ENCODE data around the gene PHACTR1.

PHACTR1 gene

DNA sequence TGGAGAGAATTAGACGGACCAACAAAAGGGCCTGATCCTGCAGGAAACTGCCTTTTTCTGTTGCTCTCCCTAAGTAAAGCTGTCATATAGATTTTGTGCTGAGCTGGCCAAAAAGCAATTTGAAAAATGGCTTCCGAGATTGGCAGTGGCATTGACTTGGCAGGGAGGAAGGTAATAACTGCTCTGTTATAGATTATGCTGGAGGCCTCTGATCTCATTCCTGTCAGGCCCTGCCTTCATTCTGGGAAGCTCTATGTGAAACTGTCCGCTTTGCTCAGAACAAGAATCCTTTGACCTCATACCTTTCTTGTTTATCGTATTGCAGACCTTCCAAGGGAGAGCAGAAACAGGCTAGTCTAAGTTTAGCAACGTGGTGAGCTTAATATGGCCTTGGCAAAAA lies 234.4 kb downstream of the PHACTR1 start:
- no peak overlapping the region for H2BK120ac ChIP-seq (ENCODE audit: low read depth, low read length)

DNA sequence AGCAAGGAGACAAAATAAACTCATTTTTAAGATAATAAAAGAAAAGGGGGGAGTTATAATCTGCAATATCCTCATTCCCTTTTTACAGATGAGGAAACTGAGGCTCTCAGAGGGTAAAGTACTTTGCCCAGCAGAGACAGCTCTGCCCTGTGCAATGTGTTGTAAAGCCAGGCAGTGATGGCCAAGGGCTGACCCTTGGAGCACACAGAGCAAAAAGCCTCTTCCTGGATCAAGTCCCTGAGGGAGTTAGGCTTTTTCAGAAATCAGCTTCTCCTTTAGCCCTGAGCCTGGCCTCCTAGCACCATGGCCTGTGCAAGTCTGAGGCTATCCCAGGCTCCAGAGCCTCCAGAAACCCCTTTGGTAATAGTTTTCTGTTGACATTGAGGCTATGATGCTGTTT lies 234.8 kb downstream of the PHACTR1 start:
- H3K27me3 ChIP-seq (ENCODE audit: control insufficient read depth in 1 of 2, insufficient read depth in 1 of 2, low read length in 2 of 2) = no peaks in the 10 kb centered on the region
- H3K14ac ChIP-seq (ENCODE audit: low read length in 2 of 2) = no peak overlapping the region
- H2BK120ac ChIP-seq (ENCODE audit: low read depth, low read length) = no peak overlapping the region
- H3K4me1 ChIP-seq (ENCODE audit: control insufficient read depth, insufficient read depth, low read depth, low read length) = no peaks in the 10 kb centered on the region
- no peak overlapping the region for H2BK5ac ChIP-seq (ENCODE audit: low read depth, low read length, poor library complexity, severe bottlenecking)
- no peak overlapping the region for H4K91ac ChIP-seq (ENCODE audit: low read length)
- H3K9ac ChIP-seq (ENCODE audit: low read length) = no peak overlapping the region
- H3K23ac ChIP-seq (ENCODE audit: low read length in 2 of 2) = no peak overlapping the region
- H3K4me2 ChIP-seq (ENCODE audit: low read length, poor library complexity, severe bottlenecking) = no peak overlapping the region
- no peak overlapping the region for H3K4ac ChIP-seq (ENCODE audit: low read depth in 1 of 2, low read length in 2 of 2)
- DNase-seq = no peak
- H4K8ac ChIP-seq (ENCODE audit: low read length) = no peak overlapping the region
- no peak overlapping the region for H3K18ac ChIP-seq (ENCODE audit: low read depth in 1 of 2, low read length in 2 of 2)
- H3K4me3 ChIP-seq (ENCODE audit: insufficient read depth in 1 of 2, low read depth in 1 of 2, low read length in 2 of 2) = no peak overlapping the region
- no peak overlapping the region for H3K27ac ChIP-seq (ENCODE audit: low read length, poor library complexity, severe bottlenecking)
- no peak overlapping the region for H2AK5ac ChIP-seq (ENCODE audit: low read length, severe bottlenecking)
- H3K36me3 ChIP-seq (ENCODE audit: control insufficient read depth in 1 of 2, insufficient read depth in 2 of 2, low read depth in 1 of 2, low read length in 2 of 2) = no peaks in the 10 kb centered on the region
- no peak overlapping the region for H2AFZ ChIP-seq (ENCODE audit: low read depth, low read length)
- H2BK15ac ChIP-seq (ENCODE audit: low read depth, poor library complexity, severe bottlenecking) = no peak overlapping the region
- no peaks in the 10 kb centered on the region for H3K79me1 ChIP-seq (replicated peaks; ENCODE audit: low read length, poor library complexity, severe bottlenecking)
- peaks cover 6% of the 10 kb centered on the region for H3K9me3 ChIP-seq (ENCODE audit: control insufficient read depth, low read length)
- H2BK12ac ChIP-seq (ENCODE audit: low read length in 2 of 2) = no peak overlapping the region

More for the DNA sequence above, 234.4 kb downstream of the PHACTR1 start:
- DNase-seq = no peak
- Histone ChIP-seq H3K9ac (ENCODE audit: low read length) (no peak overlapping the region), H4K91ac (ENCODE audit: low read length) (no peak overlapping the region), H2BK5ac (ENCODE audit: low read depth, low read length, poor library complexity, severe bottlenecking) (no peak overlapping the region), H3K4me1 (ENCODE audit: control insufficient read depth, insufficient read depth, low read depth, low read length) (no peaks in the 10 kb centered on the region), H4K8ac (ENCODE audit: low read length) (no peak overlapping the region), H2BK12ac (ENCODE audit: low read length in 2 of 2) (no peak overlapping the region), H3K9me3 (ENCODE audit: control insufficient read depth, low read length) (peaks cover 6% of the 10 kb centered on the region), H3K79me1 (replicated peaks; ENCODE audit: low read length, poor library complexity, severe bottlenecking) (no peaks in the 10 kb centered on the region), H3K4me2 (ENCODE audit: low read length, poor library complexity, severe bottlenecking) (no peak overlapping the region), H3K18ac (ENCODE audit: low read depth in 1 of 2, low read length in 2 of 2) (no peak overlapping the region), H2BK15ac (ENCODE audit: low read depth, poor library complexity, severe bottlenecking) (no peak overlapping the region), H3K27me3 (ENCODE audit: control insufficient read depth in 1 of 2, insufficient read depth in 1 of 2, low read length in 2 of 2) (no peaks in the 10 kb centered on the region), H3K36me3 (ENCODE audit: control insufficient read depth in 1 of 2, insufficient read depth in 2 of 2, low read depth in 1 of 2, low read length in 2 of 2) (no peaks in the 10 kb centered on the region), H3K23ac (ENCODE audit: low read length in 2 of 2) (no peak overlapping the region), H3K14ac (ENCODE audit: low read length in 2 of 2) (no peak overlapping the region), H3K27ac (ENCODE audit: low read length, poor library complexity, severe bottlenecking) (no peak overlapping the region), H3K4ac (ENCODE audit: low read depth in 1 of 2, low read length in 2 of 2) (no peak overlapping the region), H2AFZ (ENCODE audit: low read depth, low read length) (no peak overlapping the region), H2AK5ac (ENCODE audit: low read length, severe bottlenecking) (no peak overlapping the region), H3K4me3 (ENCODE audit: insufficient read depth in 1 of 2, low read depth in 1 of 2, low read length in 2 of 2) (no peak overlapping the region)
- 88% methylated on average over 4 of the region's 5 CpGs for WGBS

DNA sequence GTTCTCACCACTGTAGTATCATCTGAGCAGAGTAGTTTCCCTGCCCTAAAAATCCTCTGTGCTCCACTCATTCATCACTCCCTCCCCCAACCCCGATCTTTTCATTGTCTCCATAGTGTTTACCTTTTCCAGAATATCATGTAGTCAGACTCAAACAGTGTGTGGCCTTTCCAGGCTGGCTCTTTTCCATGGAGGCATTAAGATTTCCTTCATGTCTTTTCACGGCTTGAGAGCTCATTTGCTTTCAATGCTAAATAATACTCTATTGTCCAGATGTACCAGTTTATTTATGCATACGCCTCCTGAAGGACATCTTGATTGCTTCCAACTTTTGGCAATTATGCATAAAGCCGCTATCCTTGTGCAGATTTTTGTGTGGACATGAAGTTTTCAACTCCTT lies 235.8 kb downstream of the PHACTR1 start:
- H3K23ac ChIP-seq (ENCODE audit: low read length in 2 of 2) = no peak overlapping the region
- no peak overlapping the region for H3K4me3 ChIP-seq (ENCODE audit: insufficient read depth in 1 of 2, low read depth in 1 of 2, low read length in 2 of 2)
- H3K4ac ChIP-seq (ENCODE audit: low read depth in 1 of 2, low read length in 2 of 2) = no peak overlapping the region
- no peak overlapping the region for H3K9ac ChIP-seq (ENCODE audit: low read length)
- H3K27ac ChIP-seq (ENCODE audit: low read length, poor library complexity, severe bottlenecking) = no peak overlapping the region
- H3K4me2 ChIP-seq (ENCODE audit: low read length, poor library complexity, severe bottlenecking) = no peak overlapping the region
- WGBS = 91% methylated on average over 4 of the region's 4 CpGs
- H2BK12ac ChIP-seq (ENCODE audit: low read length in 2 of 2) = no peak overlapping the region
- H3K4me1 ChIP-seq (ENCODE audit: control insufficient read depth, insufficient read depth, low read depth, low read length) = no peaks in the 10 kb centered on the region
- H3K27me3 ChIP-seq (ENCODE audit: control insufficient read depth in 1 of 2, insufficient read depth in 1 of 2, low read length in 2 of 2) = no peaks in the 10 kb centered on the region
- no peak overlapping the region for H2AFZ ChIP-seq (ENCODE audit: low read depth, low read length)
- H2BK15ac ChIP-seq (ENCODE audit: low read depth, poor library complexity, severe bottlenecking) = no peak overlapping the region
- H4K8ac ChIP-seq (ENCODE audit: low read length) = no peak overlapping the region
- peaks cover 6% of the 10 kb centered on the region for H3K9me3 ChIP-seq (ENCODE audit: control insufficient read depth, low read length)
- H3K36me3 ChIP-seq (ENCODE audit: control insufficient read depth in 1 of 2, insufficient read depth in 2 of 2, low read depth in 1 of 2, low read length in 2 of 2) = no peaks in the 10 kb centered on the region
- no peak overlapping the region for H3K18ac ChIP-seq (ENCODE audit: low read depth in 1 of 2, low read length in 2 of 2)
- no peak overlapping the region for H4K91ac ChIP-seq (ENCODE audit: low read length)
- H2AK5ac ChIP-seq (ENCODE audit: low read length, severe bottlenecking) = no peak overlapping the region
- H2BK120ac ChIP-seq (ENCODE audit: low read depth, low read length) = no peak overlapping the region
- H3K79me1 ChIP-seq (replicated peaks; ENCODE audit: low read length, poor library complexity, severe bottlenecking) = no peaks in the 10 kb centered on the region
- DNase-seq = no peak
- H3K14ac ChIP-seq (ENCODE audit: low read length in 2 of 2) = no peak overlapping the region
- no peak overlapping the region for H2BK5ac ChIP-seq (ENCODE audit: low read depth, low read length, poor library complexity, severe bottlenecking)

DNA sequence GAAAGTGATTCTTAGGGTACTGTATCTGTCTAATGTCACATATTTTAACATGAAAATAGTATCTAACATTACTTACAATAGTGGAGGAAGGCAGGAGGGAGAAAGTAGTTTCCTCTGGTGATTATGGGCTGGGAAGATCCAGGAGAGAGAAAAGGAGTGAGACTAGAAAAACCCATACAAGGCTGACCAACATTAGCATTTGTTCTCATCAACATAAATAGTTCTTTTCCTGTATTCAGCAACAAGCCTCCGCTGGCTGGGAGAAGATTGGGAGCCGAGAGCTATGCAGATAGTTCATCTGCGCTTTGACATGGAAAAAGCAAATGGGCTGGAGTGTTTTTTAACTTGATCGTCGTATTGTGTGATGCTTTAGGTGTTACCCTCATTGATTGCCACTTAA lies 239.4 kb downstream of the PHACTR1 start:
- H3K27me3 ChIP-seq (ENCODE audit: control insufficient read depth in 1 of 2, insufficient read depth in 1 of 2, low read length in 2 of 2) = no peaks in the 10 kb centered on the region
- no peak overlapping the region for H3K4me2 ChIP-seq (ENCODE audit: low read length, poor library complexity, severe bottlenecking)
- H3K4me1 ChIP-seq (ENCODE audit: control insufficient read depth, insufficient read depth, low read depth, low read length) = peaks cover 1% of the 10 kb centered on the region
- no peak overlapping the region for H2AK5ac ChIP-seq (ENCODE audit: low read length, severe bottlenecking)
- H3K18ac ChIP-seq (ENCODE audit: low read depth in 1 of 2, low read length in 2 of 2) = no peak overlapping the region
- H4K91ac ChIP-seq (ENCODE audit: low read length) = no peak overlapping the region
- H3K14ac ChIP-seq (ENCODE audit: low read length in 2 of 2) = no peak overlapping the region
- H3K36me3 ChIP-seq (ENCODE audit: control insufficient read depth in 1 of 2, insufficient read depth in 2 of 2, low read depth in 1 of 2, low read length in 2 of 2) = no peaks in the 10 kb centered on the region
- no peak overlapping the region for H3K4ac ChIP-seq (ENCODE audit: low read depth in 1 of 2, low read length in 2 of 2)
- H3K23ac ChIP-seq (ENCODE audit: low read length in 2 of 2) = no peak overlapping the region
- no peak overlapping the region for H2BK12ac ChIP-seq (ENCODE audit: low read length in 2 of 2)
- WGBS = 57% methylated on average over 5 of the region's 5 CpGs
- H3K79me1 ChIP-seq (replicated peaks; ENCODE audit: low read length, poor library complexity, severe bottlenecking) = peaks cover 7% of the 10 kb centered on the region
- H4K8ac ChIP-seq (ENCODE audit: low read length) = no peak overlapping the region
- H2BK5ac ChIP-seq (ENCODE audit: low read depth, low read length, poor library complexity, severe bottlenecking) = no peak overlapping the region
- no peak overlapping the region for H3K4me3 ChIP-seq (ENCODE audit: insufficient read depth in 1 of 2, low read depth in 1 of 2, low read length in 2 of 2)
- no peak overlapping the region for H2AFZ ChIP-seq (ENCODE audit: low read depth, low read length)
- H2BK120ac ChIP-seq (ENCODE audit: low read depth, low read length) = no peak overlapping the region
- DNase-seq = no peak
- H3K9me3 ChIP-seq (ENCODE audit: control insufficient read depth, low read length) = no peaks in the 10 kb centered on the region
- H3K27ac ChIP-seq (ENCODE audit: low read length, poor library complexity, severe bottlenecking) = no peak overlapping the region
- no peak overlapping the region for H2BK15ac ChIP-seq (ENCODE audit: low read depth, poor library complexity, severe bottlenecking)
- H3K9ac ChIP-seq (ENCODE audit: low read length) = no peak overlapping the region

All from mesenchymal stem cell (in vitro differentiated cells and primary cell).